SKM-1 treated with dmso at 0.1 percent for 144 hours (cell line): ENCODE results near the gene CMSS1.
"Not testable (repeated sequence)": the region's sequence is repeated elsewhere in the genome, so short reads cannot be mapped to it uniquely, and the experiment has no call there.

Experiments used
- DNase-seq: peaks from one replicate; lab custom pipeline; 2025; ENCODE audit not compliant: unreplicated experiment; lab: John Stamatoyannopoulos, UW

The CMSS1 gene

GRCh38 chr3:100209948-100210771 lies 392.5 kb downstream of the CMSS1 start:
- DNase-seq, result no peak

DNA sequence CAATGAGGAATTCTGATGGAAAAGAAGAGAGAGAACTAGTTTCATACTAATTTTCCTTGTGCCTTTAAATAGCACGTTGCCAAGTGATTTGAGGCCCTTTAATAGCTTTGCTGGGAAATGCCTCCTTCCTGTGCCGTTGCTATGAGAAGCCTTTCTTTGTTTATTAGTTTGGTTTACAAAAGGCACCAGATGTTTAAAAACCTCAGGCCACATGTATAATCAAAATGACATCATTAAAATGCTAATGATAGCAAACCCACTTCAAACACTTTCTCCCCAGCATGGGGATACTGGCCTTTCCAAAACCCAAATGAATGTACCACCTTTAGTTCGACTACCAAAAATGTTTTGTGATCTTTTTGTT lies 393.1 kb downstream of the CMSS1 start:
- DNase-seq, result no peak

- DNase-seq, result no peak
These were observed 396.4 kb downstream of the CMSS1 start for GRCh38 chr3:100213891-100214573.

- DNase-seq, result no peak
These were observed 396.9 kb downstream of the CMSS1 start for GRCh38 chr3:100214574-100214964.

DNA sequence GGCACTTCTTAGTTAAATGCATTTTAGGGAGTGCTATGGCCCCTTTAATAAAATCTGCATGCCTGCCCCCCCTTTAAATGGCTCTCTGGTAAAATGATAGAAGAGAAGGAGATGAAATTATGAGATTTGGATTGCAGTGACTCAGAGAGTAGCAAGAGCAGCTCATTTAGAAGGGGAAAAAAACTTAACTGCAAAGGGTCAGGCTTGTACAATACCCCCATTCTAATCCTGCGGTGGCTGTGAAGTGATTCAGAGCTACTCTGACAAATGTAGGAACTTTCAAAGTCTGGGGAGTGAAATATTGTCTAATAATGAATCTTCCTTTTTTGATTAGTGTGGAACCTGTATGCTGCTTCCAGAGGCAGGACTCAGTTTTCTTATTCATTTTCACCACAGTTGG lies 399.1 kb downstream of the CMSS1 start:
- no peak for DNase-seq

DNA sequence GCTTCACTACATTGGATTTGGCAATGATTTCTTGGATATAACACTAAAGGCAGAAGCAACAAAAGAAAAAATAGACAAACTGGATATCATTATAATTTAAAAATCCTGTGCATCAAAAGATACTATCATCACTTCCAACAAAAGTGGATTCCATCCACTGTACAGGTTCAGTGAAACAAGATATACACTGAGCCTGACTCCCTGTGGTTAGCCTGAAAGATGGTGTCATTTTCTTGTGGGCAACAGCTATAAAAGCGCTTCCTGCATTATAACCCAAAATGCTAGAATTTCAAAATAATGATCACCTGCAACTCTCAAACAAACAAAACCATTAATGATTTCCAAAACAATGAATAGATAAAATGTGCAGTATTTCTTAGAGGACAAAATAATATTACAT lies 403.5 kb downstream of the CMSS1 start:
- no peak for DNase-seq

DNA sequence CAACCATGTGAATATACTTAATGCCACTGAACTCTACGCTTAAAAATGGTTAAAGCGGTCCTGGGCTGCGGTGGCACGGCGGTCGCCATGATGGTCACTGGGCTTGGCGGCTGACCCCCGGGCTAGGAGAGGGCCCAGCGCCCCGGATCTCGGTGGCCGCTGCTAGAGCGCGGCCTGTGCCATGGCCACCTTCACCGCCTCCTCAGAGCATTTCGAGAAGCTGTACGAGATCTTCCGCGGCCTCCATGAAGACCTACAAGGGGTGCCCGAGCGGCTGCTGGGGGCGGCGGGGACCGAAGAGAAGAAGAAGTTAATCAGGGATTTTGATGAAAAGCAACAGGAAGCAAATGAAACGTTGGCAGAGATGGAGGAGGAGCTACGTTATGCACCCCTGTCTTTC lies 407.5 kb downstream of the CMSS1 start:
- DNase-seq, result no peak

- DNase-seq, result no peak
These were observed 408.2 kb downstream of the CMSS1 start for GRCh38 chr3:100225883-100226282.

- no peak for DNase-seq
These were observed 409.2 kb downstream of the CMSS1 start for GRCh38 chr3:100226712-100227429.

DNA sequence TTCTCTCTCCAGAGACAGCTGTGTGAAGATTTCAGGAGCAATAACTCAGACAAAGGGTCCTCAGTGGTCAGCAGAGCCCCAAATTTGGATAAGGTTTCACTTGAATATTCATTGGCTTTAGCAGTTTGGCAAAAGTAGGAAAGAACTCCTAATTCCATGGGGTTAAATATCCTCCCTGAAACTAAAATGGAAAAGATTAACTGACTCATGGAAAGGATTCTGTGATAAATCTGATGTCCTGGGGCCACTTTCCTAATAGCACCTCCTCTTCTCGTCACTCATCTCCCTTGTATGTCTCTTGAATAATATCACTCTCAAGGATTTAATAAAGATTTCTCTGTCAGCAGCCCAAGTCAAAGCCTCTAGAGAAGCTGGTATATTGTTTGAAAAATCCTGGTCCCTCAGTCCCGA lies 409.9 kb downstream of the CMSS1 start:
- no peak for DNase-seq

DNA sequence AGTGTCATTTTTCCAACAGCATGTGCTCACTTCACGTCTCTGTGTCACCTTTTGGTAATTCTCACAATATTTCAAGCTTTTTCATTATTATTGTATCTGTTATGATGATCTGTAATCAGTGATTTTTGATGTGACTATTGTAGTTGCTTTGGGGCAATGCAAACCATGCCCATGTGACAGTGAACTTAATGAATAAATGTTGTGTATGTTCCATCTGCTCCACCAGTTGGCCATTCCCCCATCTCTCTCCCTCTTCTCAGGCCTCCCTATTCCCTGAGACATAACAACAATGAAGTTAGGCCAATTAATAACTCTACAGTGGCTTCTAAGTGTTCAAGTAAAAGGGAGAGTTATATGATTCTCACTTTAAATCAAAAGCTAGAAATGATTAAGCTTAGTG lies 410.6 kb downstream of the CMSS1 start:
- no peak for DNase-seq

DNA sequence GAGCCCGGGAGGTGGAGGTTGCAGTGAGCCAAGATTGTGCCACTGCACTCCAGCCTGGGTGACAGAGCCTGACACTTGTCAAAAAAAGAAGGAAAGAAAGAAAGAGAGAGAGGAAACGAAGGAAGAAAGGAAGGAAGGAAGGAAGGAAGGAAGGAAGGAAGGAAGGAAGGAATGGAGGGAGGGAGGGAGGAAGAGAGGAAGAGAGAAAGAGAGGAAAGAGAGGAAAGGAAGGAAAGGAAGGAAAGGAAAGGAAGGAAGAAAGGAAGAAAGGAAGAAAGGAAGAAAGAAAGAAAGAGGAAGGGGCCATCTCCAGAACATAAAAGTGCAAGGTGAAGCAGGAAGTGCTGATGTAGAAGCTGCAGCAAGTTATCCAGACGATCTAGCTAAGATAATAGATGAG lies 411.5 kb downstream of the CMSS1 start:
- not testable (repeated sequence) for DNase-seq

GRCh38 chr3:100230710-100231109 lies 413.0 kb downstream of the CMSS1 start:
- no peak for DNase-seq
